DMS 273 (cell line): Measurements from ENCODE around the gene ZNF383.
"Not testable (repeated sequence)": the region's sequence is repeated elsewhere in the genome, so short reads cannot be mapped to it uniquely, and the experiment has no call there.

Source experiments
- DNase-seq: peaks from one replicate; lab custom pipeline; 2025; ENCODE audit not compliant: unreplicated experiment; lab: John Stamatoyannopoulos, UW

ZNF383 gene

DNA sequence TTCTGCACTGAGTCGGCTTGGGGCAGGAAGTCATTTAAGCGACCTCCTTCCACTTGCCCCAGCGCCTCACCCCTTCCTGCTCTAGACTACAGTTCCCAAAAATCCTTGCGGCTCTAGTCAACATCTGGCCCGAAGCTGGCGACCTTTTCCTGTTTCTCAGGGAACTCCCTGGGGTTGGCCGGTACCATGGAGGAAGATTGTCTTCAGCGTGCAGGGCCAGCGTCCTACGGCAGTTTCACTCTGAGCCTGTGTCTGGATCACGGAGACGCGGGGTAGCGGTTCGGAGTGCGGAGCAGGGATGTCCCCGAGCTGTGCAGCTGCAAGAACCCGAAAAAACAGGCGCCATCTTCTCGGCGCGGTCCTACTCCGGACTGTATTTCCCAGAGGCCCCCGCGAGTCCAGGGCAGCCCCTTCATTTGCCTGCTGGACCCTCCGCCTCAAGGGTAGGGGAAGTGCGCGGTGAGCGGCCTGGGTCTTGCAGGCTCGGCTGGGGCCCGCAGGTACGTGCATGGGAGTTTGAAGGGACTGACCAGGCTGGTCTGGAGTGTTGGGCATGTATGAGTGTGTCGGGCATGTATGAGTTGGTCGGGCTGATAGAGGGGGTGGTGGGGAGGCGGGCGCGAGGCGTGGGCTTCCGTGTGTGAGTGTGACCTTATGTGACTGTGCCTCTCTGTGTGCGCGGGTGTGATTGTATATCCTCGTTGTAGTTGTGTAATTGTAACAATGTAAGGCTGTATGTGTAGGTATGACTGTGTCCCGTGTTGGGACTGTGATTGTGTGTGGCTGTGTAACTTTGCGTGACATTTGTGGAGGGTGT lies at the start of gene ZNF383:
Gene ZNF383, plus strand, starts transcription at position 440 of the 817 bp plus-strand sequence. CDS start 12,240 bp downstream, outside the sequence.
- DNase-seq = peak; percentile 96

DNA sequence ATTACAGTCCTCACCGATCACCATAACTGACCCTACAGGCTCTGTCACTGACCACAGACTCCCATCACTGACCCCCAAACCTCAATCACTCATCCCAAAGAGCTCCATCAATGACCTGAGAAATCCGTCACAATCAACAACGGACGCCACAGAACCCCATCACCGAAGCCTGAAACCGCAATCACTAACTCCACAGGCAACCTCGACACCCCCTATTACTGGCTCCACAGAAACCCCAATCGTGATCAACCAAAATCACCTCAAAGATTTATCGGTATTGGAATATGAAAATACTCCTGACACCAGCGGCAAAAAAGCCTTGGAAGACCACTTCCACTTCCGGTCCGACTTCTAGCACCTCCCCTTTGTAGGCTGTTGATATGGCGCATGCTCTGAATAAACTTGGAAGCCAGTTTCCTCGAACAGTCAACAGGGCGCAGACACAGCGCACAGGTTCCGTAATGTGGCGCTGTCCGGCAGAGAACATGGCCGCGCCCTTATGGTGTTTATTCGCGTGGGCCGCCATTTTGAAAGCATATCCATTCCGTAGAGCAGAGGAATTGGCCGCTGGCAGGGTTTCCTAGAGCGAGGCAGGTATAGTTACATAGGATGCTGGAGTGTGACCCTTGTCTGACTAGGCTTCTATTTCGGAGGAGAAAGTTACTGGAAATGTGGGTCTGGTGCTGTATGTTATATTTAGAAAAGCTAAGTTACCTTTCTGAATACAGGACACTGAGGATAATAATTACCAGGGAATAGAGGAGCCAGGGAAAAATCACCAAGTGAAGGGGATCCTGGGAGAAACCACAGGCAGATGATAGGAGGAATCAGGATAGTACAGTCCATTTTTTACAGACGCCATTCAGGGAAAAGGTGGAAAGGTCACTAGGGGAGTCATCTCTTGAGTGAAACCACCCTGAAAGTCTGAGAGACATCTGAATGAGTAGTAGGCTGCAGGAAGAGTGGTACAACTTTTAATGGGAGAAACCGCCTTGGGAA lies 45.3 kb upstream of the ZNF383 start, which contains the start of gene ZNF585A:
Gene ZNF585A, minus strand, starts transcription at position 328 of the 999 bp plus-strand sequence. CDS start 2,785 bp downstream, outside the sequence.
- peak; percentile 98 for DNase-seq

DNA sequence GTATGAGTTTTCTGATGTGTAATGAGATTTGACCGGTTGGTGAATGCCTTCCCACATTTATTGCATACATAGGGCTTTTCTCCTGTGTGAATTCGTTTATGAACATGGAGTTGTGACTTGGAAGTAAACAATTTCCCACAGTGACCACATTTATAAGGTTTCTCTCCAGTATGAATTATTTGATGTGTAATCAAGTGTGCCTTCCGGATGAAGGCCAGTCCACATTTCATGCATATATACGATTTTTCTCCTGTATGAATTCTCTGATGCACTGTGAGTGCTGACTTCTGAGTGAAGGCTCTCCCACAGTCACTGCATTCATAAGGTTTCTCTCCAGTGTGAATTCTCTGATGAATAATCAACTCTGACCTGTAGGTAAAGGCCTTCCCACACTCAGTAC lies 31.9 kb upstream of the ZNF383 start:
- not testable (repeated sequence) for DNase-seq

DNA sequence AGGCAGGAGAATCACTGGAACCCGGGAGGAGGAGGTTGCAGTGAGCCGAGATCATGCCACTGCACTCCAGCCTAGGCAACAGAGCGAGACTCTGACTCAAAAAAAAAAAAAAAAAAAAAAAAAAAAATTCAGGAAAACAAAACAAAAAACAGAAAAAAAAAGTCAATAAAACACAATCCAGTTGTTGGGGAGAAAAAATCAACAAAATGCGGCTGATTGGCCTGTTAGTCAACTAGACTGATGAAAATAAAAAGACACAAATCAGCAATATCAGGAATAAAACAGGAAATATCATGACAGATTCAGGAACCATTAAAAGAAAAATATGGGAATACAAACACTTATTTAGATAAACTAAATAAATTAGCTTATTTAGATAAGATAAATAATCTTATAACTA lies 22.8 kb upstream of the ZNF383 start:
- not testable (repeated sequence) for DNase-seq

DNA sequence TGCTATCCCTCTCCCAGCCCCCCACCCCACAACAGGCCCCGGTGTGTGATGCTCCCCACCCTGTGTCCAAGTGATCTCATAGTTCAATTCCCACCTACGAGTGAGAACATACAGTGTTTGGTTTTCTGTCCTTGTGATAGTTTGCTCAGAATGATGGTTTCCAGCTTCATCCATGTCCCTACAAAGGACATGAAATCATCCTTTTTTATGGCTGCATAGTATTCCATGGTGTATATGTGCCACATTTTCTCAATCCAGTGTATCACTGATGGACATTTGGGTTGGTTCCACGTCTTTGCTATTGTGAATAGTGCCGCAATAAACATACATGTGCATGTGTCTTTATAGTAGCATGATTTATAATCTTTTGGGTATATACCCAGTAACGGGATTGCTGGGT lies 20.9 kb upstream of the ZNF383 start:
- DNase-seq = not testable (repeated sequence)

DNA sequence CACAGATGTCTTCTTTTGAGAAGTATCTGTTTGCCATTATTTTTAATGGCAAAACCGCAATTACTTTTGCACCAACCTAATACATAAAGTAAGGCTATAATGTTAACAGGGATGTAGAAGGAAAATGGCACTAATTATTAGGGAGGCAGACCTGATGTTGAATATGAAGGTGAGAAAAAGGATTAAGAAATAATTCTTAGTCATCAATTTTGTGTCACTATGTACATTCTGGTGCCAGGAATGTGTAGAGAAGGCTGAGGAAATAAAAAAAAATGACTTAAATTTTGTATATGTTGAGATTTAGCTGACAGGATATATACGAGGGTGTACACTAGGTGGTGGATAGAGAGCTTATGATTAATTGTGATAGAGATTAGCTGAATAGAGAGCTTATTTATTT lies 20.2 kb upstream of the ZNF383 start:
- no peak for DNase-seq

DNA sequence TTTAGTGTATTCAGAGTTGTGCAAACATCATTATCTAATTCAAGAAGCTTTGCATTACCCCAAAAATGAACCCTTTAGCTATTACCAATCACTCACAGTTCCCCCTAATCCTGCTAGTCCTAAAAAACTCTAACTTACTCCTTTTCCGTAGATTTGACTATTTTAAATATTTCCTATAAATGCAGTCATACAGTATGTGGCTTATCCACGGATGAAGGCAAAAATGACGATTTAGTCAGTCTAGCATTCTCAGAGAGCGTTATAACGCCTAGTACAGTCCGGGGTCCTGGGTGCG lies 587 bp upstream of the ZNF383 start:
- no peak for DNase-seq

DNA sequence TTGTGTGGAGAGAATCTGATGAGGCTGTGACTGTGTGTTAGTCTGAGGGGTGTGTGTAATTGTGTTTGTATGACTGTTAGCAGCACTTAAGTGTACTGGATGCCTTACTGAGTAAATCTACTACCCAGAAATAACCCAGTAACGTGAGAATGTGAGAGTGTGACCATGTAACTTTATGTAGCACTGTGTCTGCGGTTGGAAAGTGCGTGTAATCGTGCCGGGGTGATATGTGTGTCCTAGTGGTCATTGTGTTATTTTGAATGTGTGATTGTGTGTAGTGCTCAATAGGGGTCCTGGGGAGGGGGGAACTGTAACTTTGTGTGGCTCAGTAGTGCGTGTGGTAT lies 550 bp downstream of the ZNF383 start:
- peak; percentile 25 for DNase-seq

DNA sequence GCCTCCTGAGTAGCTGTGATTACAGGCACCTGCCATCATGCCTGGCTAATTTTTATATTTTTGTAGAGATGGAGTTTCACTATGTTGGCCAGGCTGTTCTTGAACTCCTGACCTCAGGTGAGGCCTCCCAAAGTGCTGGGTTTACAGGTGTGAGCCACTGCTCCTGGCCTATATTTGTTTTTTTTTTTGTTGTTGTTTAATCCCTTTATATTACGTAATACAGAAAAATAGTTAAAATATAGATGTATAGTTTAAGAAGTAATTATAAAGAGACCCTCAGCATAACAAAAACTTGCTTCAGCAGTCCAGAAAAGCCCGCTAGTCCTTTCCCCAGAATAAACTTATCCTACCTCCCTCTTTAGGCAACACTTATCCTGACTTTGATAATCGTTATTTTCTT lies 2.4 kb downstream of the ZNF383 start:
- DNase-seq = no peak

DNA sequence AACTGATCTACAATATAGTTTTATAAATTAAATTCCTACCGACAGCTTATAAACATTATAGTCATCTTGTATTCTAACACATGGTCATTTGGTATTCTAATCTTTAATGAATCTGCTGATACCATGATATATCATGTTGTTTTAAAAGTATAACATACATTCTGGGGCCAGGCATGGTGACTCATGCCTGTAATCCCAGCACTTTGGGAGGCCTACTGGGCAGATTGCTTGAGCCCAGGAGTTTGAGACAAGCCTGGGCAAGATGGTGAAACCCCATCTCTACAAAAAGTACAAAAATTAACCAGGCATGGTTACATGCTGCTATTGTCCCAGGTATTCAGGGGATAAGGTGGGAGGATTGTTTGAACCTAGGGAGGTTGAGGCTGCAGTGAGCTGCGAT lies 3.1 kb downstream of the ZNF383 start:
- DNase-seq = no peak

DNA sequence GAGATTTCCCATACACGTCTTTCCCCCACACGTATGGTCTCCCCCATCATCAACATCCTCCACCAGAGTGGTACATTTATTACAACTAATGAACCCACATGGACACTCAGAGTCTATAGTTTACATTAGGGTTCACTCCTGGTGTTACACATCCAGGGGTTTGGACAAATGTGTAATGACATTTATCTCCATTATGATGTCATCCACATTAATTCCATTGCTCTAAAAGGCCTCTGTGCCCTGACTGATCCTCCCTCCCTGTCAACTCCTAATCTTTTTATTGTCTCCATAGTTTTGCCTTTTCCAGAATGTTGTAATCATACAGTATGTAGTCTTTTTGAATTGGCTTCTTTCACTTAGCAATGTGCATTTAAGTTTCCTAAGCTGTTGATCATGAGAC lies 8.2 kb downstream of the ZNF383 start:
- DNase-seq = no peak

DNA sequence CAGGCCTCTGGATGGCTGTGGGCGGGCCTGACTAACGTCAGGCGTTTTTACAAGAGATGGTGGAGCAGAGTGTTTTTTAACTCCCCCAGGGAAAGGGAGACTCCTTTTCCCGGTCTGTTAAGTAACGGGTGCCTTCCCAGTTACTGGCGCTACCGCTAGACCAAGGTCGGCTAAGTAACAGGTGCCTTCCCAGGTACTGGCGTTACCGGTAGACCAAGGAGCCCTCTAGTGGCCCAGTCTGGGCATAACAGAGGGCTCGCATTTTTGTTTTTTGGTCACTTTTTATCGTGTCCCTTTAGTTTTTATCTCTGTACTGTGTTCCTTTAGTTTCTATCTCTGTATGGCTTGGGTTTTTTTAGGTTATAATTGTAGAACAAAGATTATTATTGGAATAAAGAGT lies 10.0 kb downstream of the ZNF383 start:
- peak; percentile 65 for DNase-seq

DNA sequence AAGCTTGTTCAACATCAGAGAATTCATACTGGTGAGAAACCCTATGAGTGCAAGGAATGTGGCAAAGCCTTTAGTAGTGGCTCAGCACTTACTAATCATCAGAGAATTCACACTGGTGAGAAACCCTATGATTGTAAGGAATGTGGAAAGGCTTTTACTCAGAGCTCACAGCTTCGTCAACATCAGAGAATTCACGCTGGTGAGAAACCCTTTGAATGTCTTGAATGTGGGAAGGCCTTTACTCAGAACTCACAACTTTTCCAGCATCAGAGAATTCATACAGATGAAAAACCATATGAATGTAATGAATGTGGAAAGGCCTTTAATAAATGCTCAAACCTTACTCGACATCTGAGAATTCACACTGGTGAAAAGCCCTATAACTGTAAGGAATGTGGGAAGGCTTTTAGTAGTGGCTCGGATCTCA lies 25.2 kb downstream of the ZNF383 start:
- no peak for DNase-seq

DNA sequence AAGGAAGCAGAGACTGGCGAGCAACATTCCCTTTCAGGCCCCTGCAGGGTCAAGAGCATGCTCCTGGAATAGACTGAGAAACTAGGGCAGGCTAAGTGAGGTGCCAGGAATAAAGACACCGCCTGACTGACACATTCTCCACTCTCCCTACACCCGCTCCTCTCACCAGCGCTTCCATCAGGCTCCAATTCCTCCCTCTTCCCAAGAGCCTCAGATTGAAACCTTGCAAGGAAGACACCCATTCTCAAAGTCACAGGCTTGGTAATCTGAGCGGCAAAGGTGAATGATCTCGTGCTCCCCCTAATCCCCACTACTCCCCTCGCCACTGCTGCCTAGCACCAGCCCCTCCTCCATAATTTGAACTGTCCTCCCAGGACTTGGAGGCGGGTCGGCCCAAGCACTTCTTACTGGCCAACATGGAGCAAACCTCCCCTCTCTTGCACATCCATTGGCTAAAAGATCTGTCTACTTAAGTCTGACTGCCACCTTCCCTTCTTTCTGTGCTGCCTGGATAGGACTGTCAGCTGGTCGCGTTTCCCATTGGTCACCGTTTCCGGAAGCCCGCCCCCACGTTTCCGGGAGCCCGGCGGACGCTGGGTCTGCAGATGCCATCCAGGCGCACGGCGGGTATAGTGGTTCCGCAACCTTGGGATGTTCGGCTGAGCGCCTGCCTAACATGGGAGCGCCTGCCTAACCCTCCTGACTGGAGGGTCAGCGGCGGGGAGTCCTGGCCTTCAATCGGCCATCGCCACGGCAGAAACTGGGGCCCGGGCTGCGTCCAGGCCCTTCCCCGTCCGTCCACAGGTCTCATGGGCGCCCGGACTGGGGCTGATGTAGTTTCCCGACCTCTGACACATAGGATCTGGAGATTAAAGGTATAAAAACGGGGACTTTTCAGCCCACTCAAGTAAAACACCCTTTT lies 33.6 kb downstream of the ZNF383 start:
- DNase-seq = peak; percentile 98

DNA sequence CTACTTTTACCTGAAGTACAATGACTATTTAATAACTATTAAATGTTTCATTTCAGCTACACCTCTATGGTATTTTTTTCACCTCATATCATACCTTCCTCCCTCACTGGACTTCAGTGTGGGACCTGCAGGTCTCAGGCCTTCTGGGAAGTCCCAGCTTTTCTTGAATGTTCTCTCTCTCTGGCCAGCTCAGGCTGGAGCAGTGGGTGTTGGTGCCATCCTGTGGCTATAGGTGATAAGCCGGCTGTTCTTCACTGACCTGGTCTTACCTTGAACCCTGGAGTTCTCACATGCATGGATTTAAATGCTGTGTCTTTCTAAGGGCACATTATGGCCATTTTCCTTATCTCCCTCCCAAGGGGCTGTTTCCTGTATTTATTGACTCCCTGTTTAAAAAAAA lies 45.0 kb downstream of the ZNF383 start:
- not testable (repeated sequence) for DNase-seq

DNA sequence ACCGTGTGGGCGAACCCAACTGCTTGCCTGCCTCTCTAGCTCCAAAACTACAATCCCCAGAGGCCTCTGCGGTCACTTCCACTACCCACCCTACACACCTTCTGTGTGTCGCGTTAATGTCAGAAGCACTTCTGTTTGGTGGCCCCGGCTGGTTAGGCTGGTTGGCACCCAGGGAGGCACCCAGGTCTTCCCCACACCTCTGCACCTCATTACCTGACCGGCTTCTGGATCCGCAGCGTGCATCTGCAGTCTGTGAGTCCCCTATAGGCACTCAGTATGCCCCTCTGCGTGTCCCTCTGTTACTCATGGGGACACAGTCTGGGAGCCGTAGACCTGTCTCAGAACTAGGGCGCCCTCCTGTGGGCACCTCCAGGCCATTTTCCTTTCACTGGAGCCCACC lies 49.0 kb downstream of the ZNF383 start:
- not testable (repeated sequence) for DNase-seq

DNA sequence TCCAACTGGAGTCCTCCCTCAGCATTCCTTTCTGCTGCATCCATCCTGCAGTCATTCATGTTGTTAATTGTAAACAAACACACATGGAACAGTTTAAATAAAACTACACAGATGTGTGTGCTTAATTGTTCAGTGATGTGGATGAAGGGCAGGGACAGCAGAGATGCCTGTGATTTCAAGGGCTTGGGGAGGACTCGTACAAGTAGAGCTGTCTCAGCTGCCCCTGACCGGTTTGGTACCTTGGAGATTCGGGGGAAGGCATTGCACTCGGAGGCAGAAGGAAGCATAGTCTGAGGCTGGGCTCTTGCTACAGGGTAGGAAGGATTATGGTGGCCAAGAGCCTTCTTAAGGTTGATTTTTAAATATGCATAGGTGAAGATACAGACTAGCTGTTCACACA lies 49.7 kb downstream of the ZNF383 start:
- not testable (repeated sequence) for DNase-seq

DNA sequence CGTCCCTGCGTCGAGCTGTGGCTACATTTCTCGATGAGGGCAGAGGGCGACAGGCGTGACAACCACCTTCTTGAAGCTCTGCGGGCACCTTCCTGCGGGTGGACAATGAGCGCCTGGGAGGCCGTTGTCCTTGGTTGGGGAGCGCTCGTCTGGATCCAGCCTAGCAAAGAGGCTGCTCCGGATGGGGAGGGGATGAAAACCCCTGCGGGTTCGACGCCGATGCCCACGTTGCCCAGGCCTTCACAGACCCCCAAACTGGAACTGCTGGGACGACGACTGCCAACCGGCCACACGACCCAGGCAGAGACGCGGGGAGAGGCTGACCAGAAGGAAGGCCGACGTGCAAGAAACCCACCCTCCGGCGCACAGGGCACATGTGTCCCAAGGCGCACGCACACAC lies 62.6 kb downstream of the ZNF383 start:
- DNase-seq = not testable (repeated sequence)

DNA sequence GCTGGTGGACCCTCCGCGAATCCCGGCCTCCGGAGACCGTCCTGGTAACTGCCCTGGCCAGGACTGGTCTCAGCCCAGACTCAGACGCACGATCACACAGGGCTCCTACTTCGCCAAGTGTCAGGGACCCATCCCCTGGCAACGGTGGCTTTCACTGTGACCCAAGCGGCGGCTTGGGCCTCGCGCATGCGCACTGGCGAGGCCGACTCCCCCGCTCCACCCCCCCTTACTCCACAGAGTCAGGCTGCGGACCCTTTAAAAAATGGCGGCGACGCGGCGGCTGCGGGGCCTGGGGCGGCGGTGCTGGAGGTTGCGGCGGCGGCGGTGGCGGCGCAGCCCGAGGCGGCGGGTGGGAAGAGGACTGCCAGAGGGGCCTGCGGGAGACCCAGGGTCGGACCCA lies 66.0 kb downstream of the ZNF383 start:
- DNase-seq = not testable (repeated sequence)

DNA sequence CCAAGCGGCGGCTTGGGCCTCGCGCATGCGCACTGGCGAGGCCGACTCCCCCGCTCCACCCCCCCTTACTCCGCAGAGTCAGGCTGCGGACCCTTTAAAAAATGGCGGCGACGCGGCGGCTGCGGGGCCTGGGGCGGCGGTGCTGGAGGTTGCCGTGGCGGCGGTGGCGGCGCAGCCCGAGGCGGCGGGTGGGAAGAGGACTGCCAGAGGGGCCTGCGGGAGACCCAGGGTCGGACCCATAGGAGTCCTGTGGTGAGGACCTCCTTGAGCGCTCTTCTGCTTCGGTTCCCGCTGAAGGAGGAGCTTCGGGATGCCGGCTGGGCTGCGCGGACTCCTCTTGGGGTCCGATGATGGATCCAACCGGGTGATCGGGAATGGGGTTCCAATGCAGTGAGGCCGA lies 71.2 kb downstream of the ZNF383 start:
- DNase-seq = not testable (repeated sequence)
